ENCODE measurements around the gene AMPD1. TPM values are rescaled to one million over a fixed set of nuclear protein-coding genes. Genes with fewer than 3 reads are reported as not detected.

Gene AMPD1
- total and polyA plus RNA-seq, 2 experiments from 2014 or later, result 0.27 TPM; not detected in 1

GRCh38 chr1:114729782-114730181 lies 34.4 kb upstream of the AMPD1 start (continued):
- no peak for TF ChIP-seq ZNF462 (CRISPR knock-in tag; IDR thresholded peaks at IDR 0.05)
- TF ChIP-seq ZNF331 (CRISPR knock-in tag; IDR thresholded peaks at IDR 0.05; ENCODE audit: low read depth), result no peak

- no peak for ATAC-seq
- Mint-ChIP-seq H3K36me3 (ENCODE audit: low read depth) (peaks cover 94% of the 10 kb centered on the region), H3K9me3 (no peaks in the 10 kb centered on the region), H3K4me3 (no peak overlapping the region), H3K27me3 (ENCODE audit: insufficient read depth, low read depth, poor library complexity) (no peaks in the 10 kb centered on the region), H3K4me1 (no peaks in the 10 kb centered on the region), H3K27ac (no peak overlapping the region)
- no peak overlapping the region for H2AFZ ChIP-seq
- H3K4me1 ChIP-seq (ENCODE audit: insufficient read depth), result no peaks in the 10 kb centered on the region
- peaks cover 83% of the 10 kb centered on the region for H3K36me3 ChIP-seq (ENCODE audit: insufficient read depth)
- H3K79me2 ChIP-seq (replicated peaks; ENCODE audit: insufficient read depth), result peaks cover 54% of the 10 kb centered on the region
- H3K27ac ChIP-seq (ENCODE audit: low read depth), result no peak overlapping the region
- H3F3A ChIP-seq (replicated peaks; ENCODE audit: low read depth), result no peaks in the 10 kb centered on the region
- no peaks in the 10 kb centered on the region for H3K9me2 ChIP-seq (ENCODE audit: insufficient read depth)
- DNase-seq (ENCODE audit: low spot score), result no peak
- no peak overlapping the region for H3K4me3 ChIP-seq
- peaks cover 10% of the 10 kb centered on the region; the same call in 1 of the 2 replicates for H4K20me1 ChIP-seq (replicated peaks; ENCODE audit: insufficient read depth)
- H3K4me2 ChIP-seq, result no peak overlapping the region
- no peaks in the 10 kb centered on the region for H3K27me3 ChIP-seq (ENCODE audit: insufficient read depth)
- TF ChIP-seq, protein P1, sequence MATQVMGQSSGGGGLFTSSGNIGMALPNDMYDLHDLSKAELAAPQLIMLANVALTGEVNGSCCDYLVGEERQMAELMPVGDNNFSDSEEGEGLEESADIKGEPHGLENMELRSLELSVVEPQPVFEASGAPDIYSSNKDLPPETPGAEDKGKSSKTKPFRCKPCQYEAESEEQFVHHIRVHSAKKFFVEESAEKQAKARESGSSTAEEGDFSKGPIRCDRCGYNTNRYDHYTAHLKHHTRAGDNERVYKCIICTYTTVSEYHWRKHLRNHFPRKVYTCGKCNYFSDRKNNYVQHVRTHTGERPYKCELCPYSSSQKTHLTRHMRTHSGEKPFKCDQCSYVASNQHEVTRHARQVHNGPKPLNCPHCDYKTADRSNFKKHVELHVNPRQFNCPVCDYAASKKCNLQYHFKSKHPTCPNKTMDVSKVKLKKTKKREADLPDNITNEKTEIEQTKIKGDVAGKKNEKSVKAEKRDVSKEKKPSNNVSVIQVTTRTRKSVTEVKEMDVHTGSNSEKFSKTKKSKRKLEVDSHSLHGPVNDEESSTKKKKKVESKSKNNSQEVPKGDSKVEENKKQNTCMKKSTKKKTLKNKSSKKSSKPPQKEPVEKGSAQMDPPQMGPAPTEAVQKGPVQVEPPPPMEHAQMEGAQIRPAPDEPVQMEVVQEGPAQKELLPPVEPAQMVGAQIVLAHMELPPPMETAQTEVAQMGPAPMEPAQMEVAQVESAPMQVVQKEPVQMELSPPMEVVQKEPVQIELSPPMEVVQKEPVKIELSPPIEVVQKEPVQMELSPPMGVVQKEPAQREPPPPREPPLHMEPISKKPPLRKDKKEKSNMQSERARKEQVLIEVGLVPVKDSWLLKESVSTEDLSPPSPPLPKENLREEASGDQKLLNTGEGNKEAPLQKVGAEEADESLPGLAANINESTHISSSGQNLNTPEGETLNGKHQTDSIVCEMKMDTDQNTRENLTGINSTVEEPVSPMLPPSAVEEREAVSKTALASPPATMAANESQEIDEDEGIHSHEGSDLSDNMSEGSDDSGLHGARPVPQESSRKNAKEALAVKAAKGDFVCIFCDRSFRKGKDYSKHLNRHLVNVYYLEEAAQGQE (IDR thresholded peaks at IDR 0.05; ENCODE audit: unreplicated experiment), result no peak
- TF ChIP-seq, protein P2, sequence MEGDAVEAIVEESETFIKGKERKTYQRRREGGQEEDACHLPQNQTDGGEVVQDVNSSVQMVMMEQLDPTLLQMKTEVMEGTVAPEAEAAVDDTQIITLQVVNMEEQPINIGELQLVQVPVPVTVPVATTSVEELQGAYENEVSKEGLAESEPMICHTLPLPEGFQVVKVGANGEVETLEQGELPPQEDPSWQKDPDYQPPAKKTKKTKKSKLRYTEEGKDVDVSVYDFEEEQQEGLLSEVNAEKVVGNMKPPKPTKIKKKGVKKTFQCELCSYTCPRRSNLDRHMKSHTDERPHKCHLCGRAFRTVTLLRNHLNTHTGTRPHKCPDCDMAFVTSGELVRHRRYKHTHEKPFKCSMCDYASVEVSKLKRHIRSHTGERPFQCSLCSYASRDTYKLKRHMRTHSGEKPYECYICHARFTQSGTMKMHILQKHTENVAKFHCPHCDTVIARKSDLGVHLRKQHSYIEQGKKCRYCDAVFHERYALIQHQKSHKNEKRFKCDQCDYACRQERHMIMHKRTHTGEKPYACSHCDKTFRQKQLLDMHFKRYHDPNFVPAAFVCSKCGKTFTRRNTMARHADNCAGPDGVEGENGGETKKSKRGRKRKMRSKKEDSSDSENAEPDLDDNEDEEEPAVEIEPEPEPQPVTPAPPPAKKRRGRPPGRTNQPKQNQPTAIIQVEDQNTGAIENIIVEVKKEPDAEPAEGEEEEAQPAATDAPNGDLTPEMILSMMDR (conservative IDR thresholded peaks at IDR 0.05; ENCODE audit: low read depth in 2 of 2), result no peak
- no peak for TF ChIP-seq EZH2phosphoT487 (IDR thresholded peaks at IDR 0.05; ENCODE audit: unreplicated experiment)
- TF ChIP-seq STAT1 (IDR thresholded peaks at IDR 0.05; ENCODE audit: unreplicated experiment), result no peak
- TF ChIP-seq CREB1 (CRISPR knock-in tag; IDR thresholded peaks at IDR 0.05; ENCODE audit: low read depth), result no peak
- no peak for TF ChIP-seq ETS1 (IDR thresholded peaks at IDR 0.05)
- TF ChIP-seq EZH2 (IDR thresholded peaks at IDR 0.05; ENCODE audit: low read depth, unreplicated experiment), result no peak
- no peak for TF ChIP-seq JUNB (IDR thresholded peaks at IDR 0.05; ENCODE audit: unreplicated experiment)
Measured at GRCh38 chr1:114728553-114728952, 33.2 kb upstream of the AMPD1 start.
